C4-2B (cell line): ENCODE measurements around the gene BPGM.
"Not testable (repeated sequence)": the region's sequence is repeated elsewhere in the genome, so short reads cannot be mapped to it uniquely, and the experiment has no call there.

ENCODE experiments used
- H3K27ac ChIP-seq: fragments of 450-650 bp; 2 replicates; pipeline ENCODE4 v1.5.1; 2017
- ZFX ChIP-seq: fragments of 450-650 bp; IDR thresholded peaks from 2 replicates; pipeline ENCODE4 v1.6.1; 2017
- TF ChIP-seq, protein P1 (sequence below): fragments of 450-650 bp; conservative IDR thresholded peaks from 2 replicates; pipeline ENCODE4 v1.5.1; 2017; ENCODE audit warnings: mild to moderate bottlenecking

BPGM gene

DNA sequence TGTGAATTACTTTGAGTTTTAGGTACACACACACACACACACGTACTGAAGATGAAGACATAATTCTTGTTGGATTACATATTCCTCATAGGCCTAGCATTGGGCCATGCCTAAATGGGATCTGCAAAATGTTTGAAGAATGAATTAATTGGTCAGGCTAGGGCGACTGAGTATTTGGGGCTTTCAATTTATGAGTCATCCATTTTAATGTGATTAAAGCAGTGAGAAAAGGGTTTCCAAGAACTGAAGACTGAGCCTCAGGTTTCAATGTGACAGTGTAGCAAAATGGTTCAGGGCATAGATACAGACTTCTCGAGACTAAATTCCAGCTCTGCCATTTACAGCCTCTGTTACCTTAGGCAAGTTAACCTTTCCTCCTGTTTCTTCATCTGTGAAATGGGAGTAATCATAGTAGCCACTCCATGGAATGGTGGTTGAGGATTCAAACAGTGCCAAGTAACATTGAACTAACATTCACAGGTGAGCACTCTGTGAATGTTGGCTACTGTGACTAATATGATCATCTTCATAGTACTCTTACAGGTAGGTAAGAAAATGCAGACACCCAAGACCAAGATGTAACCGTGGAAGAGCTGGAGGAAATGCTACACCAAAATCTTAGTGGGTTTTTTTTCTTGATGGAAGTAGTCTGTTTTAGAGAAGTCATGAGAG, 7.6 kb downstream of the BPGM start:
- no peak overlapping the region for H3K27ac ChIP-seq
- TF ChIP-seq ZFX = no peak
- TF ChIP-seq, protein P1, sequence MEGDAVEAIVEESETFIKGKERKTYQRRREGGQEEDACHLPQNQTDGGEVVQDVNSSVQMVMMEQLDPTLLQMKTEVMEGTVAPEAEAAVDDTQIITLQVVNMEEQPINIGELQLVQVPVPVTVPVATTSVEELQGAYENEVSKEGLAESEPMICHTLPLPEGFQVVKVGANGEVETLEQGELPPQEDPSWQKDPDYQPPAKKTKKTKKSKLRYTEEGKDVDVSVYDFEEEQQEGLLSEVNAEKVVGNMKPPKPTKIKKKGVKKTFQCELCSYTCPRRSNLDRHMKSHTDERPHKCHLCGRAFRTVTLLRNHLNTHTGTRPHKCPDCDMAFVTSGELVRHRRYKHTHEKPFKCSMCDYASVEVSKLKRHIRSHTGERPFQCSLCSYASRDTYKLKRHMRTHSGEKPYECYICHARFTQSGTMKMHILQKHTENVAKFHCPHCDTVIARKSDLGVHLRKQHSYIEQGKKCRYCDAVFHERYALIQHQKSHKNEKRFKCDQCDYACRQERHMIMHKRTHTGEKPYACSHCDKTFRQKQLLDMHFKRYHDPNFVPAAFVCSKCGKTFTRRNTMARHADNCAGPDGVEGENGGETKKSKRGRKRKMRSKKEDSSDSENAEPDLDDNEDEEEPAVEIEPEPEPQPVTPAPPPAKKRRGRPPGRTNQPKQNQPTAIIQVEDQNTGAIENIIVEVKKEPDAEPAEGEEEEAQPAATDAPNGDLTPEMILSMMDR = no peak

- H3K27ac ChIP-seq = no peak overlapping the region
- TF ChIP-seq, protein P1 = no peak
- TF ChIP-seq ZFX = no peak
Observed at GRCh38 chr7:134657526-134657925, 10.9 kb downstream of the BPGM start.

- no peak for TF ChIP-seq ZFX
- TF ChIP-seq, protein P1 = no peak
- no peak overlapping the region for H3K27ac ChIP-seq
Observed at GRCh38 chr7:134660242-134660785, 13.7 kb downstream of the BPGM start.

GRCh38 chr7:134660961-134661376, 14.3 kb downstream of the BPGM start:
- no peak overlapping the region for H3K27ac ChIP-seq
- no peak for TF ChIP-seq ZFX
- TF ChIP-seq, protein P1 = no peak

DNA sequence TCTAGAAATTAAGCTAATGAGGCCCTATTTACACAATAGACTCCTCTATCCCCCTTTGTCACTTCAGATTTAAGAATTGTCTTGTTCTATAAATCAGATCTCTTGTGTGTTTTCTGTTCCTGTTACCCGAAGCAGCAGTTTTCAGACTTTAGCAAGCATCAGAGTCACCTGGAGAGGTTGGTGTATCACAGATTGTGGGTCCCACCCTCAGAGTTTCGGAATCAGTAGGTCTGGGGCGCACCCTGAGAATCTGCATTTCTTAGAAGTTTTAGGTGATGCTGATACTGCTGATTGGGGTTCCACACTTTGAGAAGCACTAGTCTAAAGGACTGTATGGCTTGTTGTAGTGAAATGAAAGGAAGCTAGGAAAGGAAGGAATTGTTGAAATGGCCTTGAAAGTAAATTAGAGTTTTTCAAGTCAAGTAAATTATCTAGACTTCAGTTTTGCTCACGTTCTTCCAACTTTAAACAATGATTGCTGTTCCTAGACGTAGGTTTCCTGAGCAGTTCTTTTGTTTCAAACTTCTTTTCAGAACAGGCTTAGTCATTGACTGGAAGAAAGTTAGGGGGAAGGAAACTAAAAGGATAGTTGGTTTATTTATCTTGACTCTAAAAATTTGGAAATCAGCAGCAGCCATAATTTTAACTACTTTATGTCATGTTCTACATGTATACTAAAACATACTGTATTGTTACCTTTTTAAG, 15.7 kb downstream of the BPGM start:
- no peak overlapping the region for H3K27ac ChIP-seq
- TF ChIP-seq ZFX = no peak
- TF ChIP-seq, protein P1 = no peak

GRCh38 chr7:134662871-134663205, 16.2 kb downstream of the BPGM start:
- no peak for TF ChIP-seq ZFX
- TF ChIP-seq, protein P1 = no peak

DNA sequence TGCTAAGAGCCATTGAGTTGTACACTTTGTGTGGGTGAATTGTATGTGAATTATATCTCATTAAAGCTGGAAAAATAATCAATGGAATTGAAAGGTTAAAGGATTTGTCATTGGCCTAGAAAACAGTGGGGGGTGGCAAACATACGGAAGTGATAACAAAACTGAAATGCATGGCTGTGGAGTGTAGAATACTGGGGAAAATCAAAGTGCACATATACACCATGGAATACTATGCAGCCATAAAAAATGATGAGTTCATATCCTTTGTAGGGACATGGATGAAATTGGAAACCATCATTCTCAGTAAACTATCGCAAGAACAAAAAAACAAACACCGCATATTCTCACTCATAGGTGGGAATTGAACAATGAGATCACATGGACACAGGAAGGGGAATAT, 18.4 kb downstream of the BPGM start:
- H3K27ac ChIP-seq = not testable (repeated sequence)

More at GRCh38 chr7:134662871-134663205, 16.2 kb downstream of the BPGM start:
- no peak overlapping the region for H3K27ac ChIP-seq
